Amniotic stem cell (primary cell): ENCODE measurements around the gene CEND1.

ENCODE experiments used
- DNase-seq: peaks from one replicate; lab custom pipeline; 2025; lab: John Stamatoyannopoulos, UW

Gene CEND1

GRCh38 chr11:789943-790342, at the start of gene CEND1:
CEND1 (minus strand) TSS chr11:790090; CDS start chr11:788576, 1,514 bp downstream.
- no peak for DNase-seq

- no peak for DNase-seq
Observed at GRCh38 chr11:839280-839623, 49.4 kb upstream of the CEND1 start.

- no peak for DNase-seq
Observed at GRCh38 chr11:838441-839279, 48.8 kb upstream of the CEND1 start.

GRCh38 chr11:837990-838307, 48.1 kb upstream of the CEND1 start:
- no peak for DNase-seq

GRCh38 chr11:837189-837989, 47.5 kb upstream of the CEND1 start:
- no peak for DNase-seq

GRCh38 chr11:836700-837099, 46.8 kb upstream of the CEND1 start:
- DNase-seq = no peak

- no peak for DNase-seq
Observed at GRCh38 chr11:836274-836673, 46.4 kb upstream of the CEND1 start.

GRCh38 chr11:834371-835316, 44.8 kb upstream of the CEND1 start:
- DNase-seq = peak; percentile 73

GRCh38 chr11:833849-834311, 44.0 kb upstream of the CEND1 start:
- DNase-seq = no peak

GRCh38 chr11:833114-833791, 43.4 kb upstream of the CEND1 start:
- DNase-seq = no peak

GRCh38 chr11:832529-833113, 42.7 kb upstream of the CEND1 start, which contains the start of gene CD151:
CD151 (plus strand) TSS chr11:832952; CDS start chr11:836070, 3,118 bp downstream.
- peak; percentile 54 for DNase-seq

GRCh38 chr11:831961-832528, 42.2 kb upstream of the CEND1 start:
- no peak for DNase-seq

GRCh38 chr11:831118-831864, 41.4 kb upstream of the CEND1 start:
- DNase-seq = no peak

- DNase-seq = no peak
Observed at GRCh38 chr11:830295-831117, 40.6 kb upstream of the CEND1 start.

GRCh38 chr11:829847-830294, 40.0 kb upstream of the CEND1 start:
- DNase-seq = no peak

- no peak for DNase-seq
Observed at GRCh38 chr11:829176-829846, 39.4 kb upstream of the CEND1 start.

- no peak for DNase-seq
Observed at GRCh38 chr11:828506-829175, 38.8 kb upstream of the CEND1 start.

GRCh38 chr11:827897-828192, 38.0 kb upstream of the CEND1 start, which contains the start of gene CRACR2B:
CRACR2B (plus strand) TSS chr11:827919; CDS start chr11:828608, 689 bp downstream.
- no peak for DNase-seq
